C4-2B (cell line): ENCODE measurements around the gene TRIO.

ENCODE experiments used
- CTCF ChIP-seq: fragments of 450-650 bp; conservative IDR thresholded peaks from 2 replicates; pipeline ENCODE4 v1.5.1; 2017; ENCODE audit warnings: mild to moderate bottlenecking
- ZFX ChIP-seq: fragments of 450-650 bp; IDR thresholded peaks from 2 replicates; pipeline ENCODE4 v1.6.1; 2017

DNA sequence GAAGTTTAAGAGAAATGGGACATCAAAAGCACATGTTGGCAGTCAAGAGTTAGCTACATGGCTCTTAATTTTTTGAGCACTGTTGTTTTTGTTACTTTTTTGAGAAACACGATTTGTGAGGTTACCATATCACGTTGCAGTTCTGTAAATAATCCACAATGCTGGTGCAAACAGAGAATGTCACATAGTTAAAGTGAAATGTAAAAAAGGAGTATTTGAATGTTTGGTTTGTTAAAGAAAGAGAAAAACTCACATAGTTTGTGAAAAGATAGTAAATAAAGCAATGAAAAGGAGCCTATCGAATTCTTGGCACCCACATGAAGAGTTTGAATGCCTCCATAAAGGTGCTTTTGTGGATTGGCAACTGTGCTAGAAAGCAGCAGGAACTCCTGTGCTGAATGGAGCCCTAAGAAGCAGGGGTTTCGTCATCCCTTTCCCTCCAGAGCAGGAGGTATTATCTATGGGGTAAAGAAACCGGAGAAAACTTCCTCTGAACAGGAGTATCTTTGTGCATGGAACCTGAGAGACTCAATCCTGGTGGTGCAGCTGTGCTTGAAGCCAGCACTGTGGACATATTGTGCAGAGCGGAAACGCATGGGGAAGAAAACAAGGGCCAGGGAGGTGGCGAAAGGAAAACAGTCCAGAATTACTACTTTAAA, 289.9 kb downstream of the TRIO start:
- TF ChIP-seq ZFX (no peak), CTCF (no peak)
